PC-9 (cell line): ENCODE data around the gene ACBD6. TPM values are rescaled to one million over a fixed set of nuclear protein-coding genes. Genes with fewer than 3 reads are reported as not detected.

Experiments used
- BruUV-seq: library from RNA; stranded (reverse); fragments of 400-500 nt; replicated peaks from 2 replicates; lab custom pipeline; 2021; lab: Mats Ljungman, UMichigan
- CTCF ChIA-PET: fragments of 300-600 bp; sonication (Branson Sonifier 250); formaldehyde crosslinking; loops from one replicate; lab custom pipeline; 2022; ENCODE audit warnings: antibody characterized with exemption; lab: Charles Lee
- POLR2A ChIA-PET: fragments of 300-600 bp; sonication (Branson Sonifier 250); formaldehyde crosslinking; loops from one replicate; lab custom pipeline; 2022; ENCODE audit warnings: antibody characterized with exemption; ENCODE audit not compliant: unreplicated experiment; lab: Charles Lee
- DNase-seq, 2 experiments: peaks; one replicate each; pipeline versions ENCODE4 v3.0.0 to v3.0.0-alpha.2; 2015 to 2022; ENCODE audit warnings: mixed read lengths in 1 of 2
- H2AFZ ChIP-seq: fragments of 200-600 bp; sonication (generic); 2 replicates; pipeline ENCODE4 v1.8.1; 2017; ENCODE audit warnings: antibody characterized with exemption
- H3F3A ChIP-seq: fragments of 200-600 bp; sonication (generic); 2 replicates; pipeline ENCODE4 v1.8.1; 2017; ENCODE audit warnings: antibody characterized with exemption, mild to moderate bottlenecking, low read depth; ENCODE audit not compliant: insufficient read depth
- H3K27ac ChIP-seq: fragments of 200-600 bp; sonication (generic); 2 replicates; pipeline ENCODE4 v1.6.1; 2016; ENCODE audit warnings: mixed run types
- H3K27me3 ChIP-seq: fragments of 200-600 bp; sonication (generic); 2 replicates; pipeline ENCODE4 v1.6.1; 2016; ENCODE audit warnings: low read depth, mixed run types; ENCODE audit not compliant: insufficient read depth
- H3K36me3 ChIP-seq: fragments of 200-600 bp; sonication (generic); 2 replicates; pipeline ENCODE4 v1.6.1; 2016; ENCODE audit warnings: low read depth, mixed run types
- H3K4me1 ChIP-seq: fragments of 200-600 bp; sonication (generic); replicated peaks from 2 replicates; pipeline ENCODE4 v1.6.1; 2016; ENCODE audit warnings: mixed run types; ENCODE audit not compliant: insufficient read depth
- H3K4me2 ChIP-seq: fragments of 200-600 bp; sonication (generic); 2 replicates; pipeline ENCODE4 v1.6.1; 2017; ENCODE audit warnings: mixed run types
- H3K4me3 ChIP-seq: fragments of 200-600 bp; sonication (generic); 2 replicates; pipeline ENCODE4 v1.6.1; 2016; ENCODE audit warnings: mixed run types
- H3K79me2 ChIP-seq: fragments of 200-600 bp; sonication (generic); 2 replicates; pipeline ENCODE4 v1.6.1; 2017; ENCODE audit warnings: low read depth, mixed run types
- H3K9me2 ChIP-seq: fragments of 200-600 bp; sonication (generic); 2 replicates; pipeline ENCODE4 v1.8.1; 2017; ENCODE audit warnings: mild to moderate bottlenecking; ENCODE audit not compliant: insufficient read depth
- H3K9me3 ChIP-seq: fragments of 200-600 bp; sonication (generic); 2 replicates; pipeline ENCODE4 v1.8.1; 2016; ENCODE audit warnings: low read depth; ENCODE audit not compliant: insufficient read depth
- H4K20me1 ChIP-seq: fragments of 200-600 bp; sonication (generic); 2 replicates; pipeline ENCODE4 v1.8.1; 2017; ENCODE audit not compliant: insufficient read depth
- EZH2 ChIP-seq: fragments of 200-600 bp; sonication (generic); IDR thresholded peaks from 2 replicates; pipeline ENCODE4 v1.8.0; 2017; ENCODE audit warnings: antibody characterized with exemption, low read depth
- intact Hi-C: fragments of 100-400 bp; cut with micrococcal nuclease; formaldehyde crosslinking; loops from one replicate; pipeline ENCODE4 v1.10.0; 2022; ENCODE audit not compliant: unreplicated experiment
- total RNA-seq: library from RNA; stranded (reverse); gene quantifications from 2 replicates; pipeline ENCODE4 v1.2.3, GENCODE V29; 2021
- TF ChIP-seq, protein P1 (sequence below): fragments of 200-600 bp; sonication (generic); conservative IDR thresholded peaks from 2 replicates; pipeline ENCODE4 v1.6.1; 2017; ENCODE audit warnings: mixed run types, antibody characterized with exemption, mild to moderate bottlenecking, moderate library complexity

Gene ACBD6
- total RNA-seq, 1 experiment from 2014 or later: 61.0 TPM

DNA sequence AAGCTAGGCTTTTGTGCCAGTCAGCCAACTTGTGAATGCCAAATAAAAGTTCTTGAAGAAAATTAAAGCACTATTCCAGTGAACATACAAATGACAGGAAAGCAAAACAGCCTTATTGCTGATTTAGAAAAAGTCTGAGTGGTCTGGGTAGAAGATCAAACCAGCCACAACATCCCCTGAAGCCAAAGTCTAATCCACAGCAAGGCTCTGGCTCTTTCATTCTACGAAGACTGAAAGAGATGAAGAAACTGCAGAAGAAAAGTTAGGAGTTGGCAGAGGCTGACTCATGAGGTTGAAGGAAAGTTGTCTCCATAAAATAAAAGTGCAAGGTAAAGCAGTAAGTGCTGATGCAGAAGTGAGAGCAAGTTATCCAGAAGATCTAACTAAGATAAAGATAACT, 206.4 kb downstream of the ACBD6 start:
- Histone ChIP-seq H3K4me1 (no peaks in the 10 kb centered on the region), H2AFZ (no peak overlapping the region), H3K27me3 (no peaks in the 10 kb centered on the region), H3K4me2 (no peak overlapping the region), H3K4me3 (no peak overlapping the region), H3F3A (no peaks in the 10 kb centered on the region; the same call in 1 of the 2 replicates), H3K79me2 (no peaks in the 10 kb centered on the region), H3K9me2 (no peaks in the 10 kb centered on the region), H4K20me1 (no peaks in the 10 kb centered on the region), H3K9me3 (no peaks in the 10 kb centered on the region), H3K36me3 (no peaks in the 10 kb centered on the region), H3K27ac (no peak overlapping the region)
- no TSS peak for BruUV-seq
- POLR2A ChIA-PET: no interaction called here
- CTCF ChIA-PET: no interaction called here
- TF ChIP-seq, protein P1, sequence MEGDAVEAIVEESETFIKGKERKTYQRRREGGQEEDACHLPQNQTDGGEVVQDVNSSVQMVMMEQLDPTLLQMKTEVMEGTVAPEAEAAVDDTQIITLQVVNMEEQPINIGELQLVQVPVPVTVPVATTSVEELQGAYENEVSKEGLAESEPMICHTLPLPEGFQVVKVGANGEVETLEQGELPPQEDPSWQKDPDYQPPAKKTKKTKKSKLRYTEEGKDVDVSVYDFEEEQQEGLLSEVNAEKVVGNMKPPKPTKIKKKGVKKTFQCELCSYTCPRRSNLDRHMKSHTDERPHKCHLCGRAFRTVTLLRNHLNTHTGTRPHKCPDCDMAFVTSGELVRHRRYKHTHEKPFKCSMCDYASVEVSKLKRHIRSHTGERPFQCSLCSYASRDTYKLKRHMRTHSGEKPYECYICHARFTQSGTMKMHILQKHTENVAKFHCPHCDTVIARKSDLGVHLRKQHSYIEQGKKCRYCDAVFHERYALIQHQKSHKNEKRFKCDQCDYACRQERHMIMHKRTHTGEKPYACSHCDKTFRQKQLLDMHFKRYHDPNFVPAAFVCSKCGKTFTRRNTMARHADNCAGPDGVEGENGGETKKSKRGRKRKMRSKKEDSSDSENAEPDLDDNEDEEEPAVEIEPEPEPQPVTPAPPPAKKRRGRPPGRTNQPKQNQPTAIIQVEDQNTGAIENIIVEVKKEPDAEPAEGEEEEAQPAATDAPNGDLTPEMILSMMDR: no peak
- TF ChIP-seq EZH2: no peak
- DNase-seq: no peak
- intact Hi-C loops: no loop called here

DNA sequence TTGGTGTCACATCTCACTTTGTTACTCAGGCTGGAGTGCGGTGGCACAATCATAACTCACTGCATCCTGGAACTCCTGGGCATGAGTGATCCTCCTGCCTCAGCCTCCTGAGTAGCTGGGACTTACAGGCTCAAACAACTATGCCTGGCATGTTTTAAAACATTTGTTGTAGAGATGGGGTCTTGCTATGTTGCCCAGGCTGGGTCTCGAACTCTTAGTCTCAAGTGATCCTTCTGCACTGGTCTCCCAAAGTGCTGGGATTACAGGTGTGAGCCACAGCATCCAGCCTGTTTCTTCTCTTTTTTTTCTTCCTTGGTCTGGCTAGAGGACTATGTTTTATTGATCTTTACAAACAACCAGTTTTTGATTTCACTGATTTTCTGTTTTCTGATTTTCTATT, 207.7 kb downstream of the ACBD6 start:
- Histone ChIP-seq H3K4me1 (no peaks in the 10 kb centered on the region), H3K27me3 (no peaks in the 10 kb centered on the region), H3K4me2 (no peak overlapping the region), H2AFZ (no peak overlapping the region), H3K36me3 (no peaks in the 10 kb centered on the region), H3K9me3 (no peaks in the 10 kb centered on the region), H4K20me1 (no peaks in the 10 kb centered on the region), H3K27ac (no peak overlapping the region), H3K9me2 (no peaks in the 10 kb centered on the region), H3F3A (no peaks in the 10 kb centered on the region; the same call in 1 of the 2 replicates), H3K79me2 (no peaks in the 10 kb centered on the region), H3K4me3 (no peak overlapping the region)
- DNase-seq: no peak
- POLR2A ChIA-PET: no interaction called here
- intact Hi-C loops: no loop called here
- TF ChIP-seq, protein P1: no peak
- no peak for TF ChIP-seq EZH2
- CTCF ChIA-PET: no interaction called here
- BruUV-seq: no TSS peak

DNA sequence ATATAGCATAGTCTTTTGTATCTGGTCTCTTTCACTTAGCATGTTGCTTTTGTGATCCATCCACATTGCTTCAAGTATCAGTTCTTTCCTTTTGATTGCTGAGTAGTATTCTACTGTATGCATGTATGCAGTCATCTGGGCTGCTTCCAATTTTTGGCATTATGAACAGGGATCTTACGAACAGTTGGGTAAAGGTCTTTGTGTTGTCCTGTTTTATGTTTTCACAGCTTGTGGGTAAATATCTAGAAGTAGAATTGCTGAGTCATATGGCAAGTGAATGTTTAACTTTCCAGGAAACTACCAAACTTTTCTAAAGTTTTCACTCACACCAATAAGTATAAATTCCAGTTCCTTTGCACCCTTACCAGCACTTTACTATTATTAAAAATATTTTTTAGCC, 211.4 kb downstream of the ACBD6 start:
- H3K4me3 ChIP-seq: no peak overlapping the region
- no peak overlapping the region for H2AFZ ChIP-seq
- intact Hi-C loops: no loop called here
- no peaks in the 10 kb centered on the region for H3K9me3 ChIP-seq
- ChIA-PET CTCF (no interaction called here), POLR2A (no interaction called here)
- BruUV-seq: no TSS peak
- H3F3A ChIP-seq: no peaks in the 10 kb centered on the region
- H3K36me3 ChIP-seq: peaks cover 15% of the 10 kb centered on the region; the same call in 1 of the 2 replicates
- H3K79me2 ChIP-seq: no peaks in the 10 kb centered on the region
- TF ChIP-seq, protein P1: no peak
- TF ChIP-seq EZH2: no peak
- H3K27me3 ChIP-seq: no peaks in the 10 kb centered on the region
- no peaks in the 10 kb centered on the region for H4K20me1 ChIP-seq
- peak overlapping the region; percentile 16 for H3K27ac ChIP-seq
- H3K4me1 ChIP-seq: no peaks in the 10 kb centered on the region
- DNase-seq: no peak
- no peaks in the 10 kb centered on the region for H3K9me2 ChIP-seq
- H3K4me2 ChIP-seq: no peak overlapping the region
